Endothelial cell of umbilical vein (primary cell): Measurements from ENCODE around the gene TNN. TPM values are rescaled to one million over a fixed set of nuclear protein-coding genes. Genes with fewer than 3 reads are reported as not detected.

Experiments used
- BruUV-seq: library from RNA; stranded (reverse); fragments of 400-500 nt; replicated peaks from 2 replicates; lab custom pipeline; 2021; lab: Mats Ljungman, UMichigan
- CTCF ChIA-PET: fragments of 300-600, 350-600 bp; sonication (Branson Sonifier 250); formaldehyde crosslinking; loops from one replicate; lab custom pipeline; 2021; ENCODE audit warnings: antibody characterized with exemption, inconsistent platforms; lab: Charles Lee
- POLR2A ChIA-PET: fragments of 300-600, 350-600 bp; sonication (Branson Sonifier 250); formaldehyde crosslinking; loops from one replicate; lab custom pipeline; 2021; ENCODE audit warnings: antibody characterized with exemption, inconsistent platforms; lab: Charles Lee
- DNase-seq: peaks from one replicate; pipeline ENCODE4 v3.0.0-alpha.2; 2011; ENCODE audit warnings: low read depth, low spot score
- FAIRE-seq: peaks from 2 replicates; lab custom pipeline; 2011; peaks lifted over from hg19 to GRCh38; lab: Jason Lieb, UNC
- H2AFZ ChIP-seq: 2 replicates; pipeline ENCODE4 v1.6.0; 2012; ENCODE audit warnings: low read depth, low read length, control low read depth, inconsistent platforms
- H3K27ac ChIP-seq: 2 replicates; pipeline ENCODE4 v1.5.1; 2011; ENCODE audit warnings: low read depth, mild to moderate bottlenecking, control low read depth, low read length, moderate library complexity; ENCODE audit not compliant: insufficient read depth
- H3K27me3 ChIP-seq, 2 experiments: 2 replicates each; pipeline versions ENCODE4 v1.6.0 to v1.6.1; 2011; ENCODE audit warnings: low read length in 2 of 2, mixed read lengths in 1 of 2; ENCODE audit not compliant: control insufficient read depth in 2 of 2, insufficient read depth in 2 of 2
- H3K36me3 ChIP-seq, 2 experiments: 2 replicates in 1 of 2; 3 replicates in 1 of 2; pipeline ENCODE4 v1.5.1; 2011; ENCODE audit warnings: low read length in 2 of 2, mild to moderate bottlenecking in 1 of 2, moderate library complexity in 1 of 2; ENCODE audit not compliant: control insufficient read depth in 2 of 2, insufficient read depth in 2 of 2; ENCODE audit errors: extremely low read depth in 1 of 2
- H3K4me1 ChIP-seq: 3 replicates; pipeline ENCODE4 v1.5.1; 2011; ENCODE audit warnings: mild to moderate bottlenecking, low read length; ENCODE audit not compliant: control insufficient read depth, insufficient read depth; ENCODE audit errors: extremely low read depth
- H3K4me2 ChIP-seq: 2 replicates; pipeline ENCODE4 v1.6.1; 2011; ENCODE audit warnings: low read length, control low read depth, mixed read lengths; ENCODE audit not compliant: insufficient read depth
- H3K4me3 ChIP-seq, 3 experiments: fragments of 200-600 bp in 1 of 3; sonication (generic), shearing (Covaris generic) in 1 of 3; replicated peaks in 1 of 3; 2 replicates each; pipeline ENCODE4 v1.5.1; 2011 to 2016; ENCODE audit warnings: control low read depth in 3 of 3, low read length in 3 of 3, mild to moderate bottlenecking in 2 of 3, inconsistent platforms in 1 of 3, low read depth in 1 of 3, moderate library complexity in 1 of 3; ENCODE audit not compliant: insufficient read depth in 1 of 3
- H3K79me2 ChIP-seq: 2 replicates; pipeline ENCODE4 v1.6.0; 2012; ENCODE audit warnings: low read length, inconsistent platforms; ENCODE audit not compliant: control insufficient read depth, insufficient read depth
- H3K9ac ChIP-seq: replicated peaks from 2 replicates; pipeline ENCODE3; 2011; ENCODE audit warnings: low read length, control low read depth; ENCODE audit not compliant: insufficient read depth; ENCODE audit errors: extremely low read depth
- H3K9me1 ChIP-seq: replicated peaks from 3 replicates; pipeline ENCODE4 v1.6.0; 2011; ENCODE audit warnings: mild to moderate bottlenecking, low read length; ENCODE audit not compliant: control insufficient read depth, insufficient read depth; ENCODE audit errors: extremely low read depth
- H3K9me3 ChIP-seq: replicated peaks from 2 replicates; pipeline ENCODE4 v1.5.1; 2012; ENCODE audit warnings: low read length, inconsistent platforms; ENCODE audit not compliant: control insufficient read depth, insufficient read depth
- H4K20me1 ChIP-seq: replicated peaks from 2 replicates; pipeline ENCODE3; 2011; ENCODE audit warnings: mild to moderate bottlenecking, low read length; ENCODE audit not compliant: control insufficient read depth, insufficient read depth; ENCODE audit errors: extremely low read depth
- CTCF ChIP-seq, 2 donors: IDR thresholded peaks; 1 replicate in 1 of 2; 2 replicates in 1 of 2; pipeline ENCODE4 v1.5.1; 2011; ENCODE audit warnings: low read length in 2 of 2, mild to moderate bottlenecking in 2 of 2, moderate library complexity in 2 of 2, control low read depth in 1 of 2, inconsistent platforms in 1 of 2, low read depth in 1 of 2; ENCODE audit not compliant: insufficient read depth in 1 of 2; ENCODE audit errors: extremely low read depth in 1 of 2
- EZH2 ChIP-seq: IDR thresholded peaks from 2 replicates; pipeline ENCODE4 v1.6.1; 2012; ENCODE audit warnings: borderline replicate concordance, low read depth, mild to moderate bottlenecking, moderate library complexity, low read length, inconsistent platforms; ENCODE audit not compliant: severe bottlenecking
- FOS ChIP-seq: IDR thresholded peaks from 2 replicates; pipeline ENCODE4 v1.6.1; 2011; ENCODE audit warnings: mild to moderate bottlenecking, low read length, moderate library complexity, borderline replicate concordance; ENCODE audit not compliant: insufficient read depth
- GATA2 ChIP-seq: IDR thresholded peaks from 2 replicates; pipeline ENCODE4 v1.7.0; 2011; ENCODE audit warnings: low read depth, mild to moderate bottlenecking, moderate library complexity, mixed read lengths, low read length; ENCODE audit not compliant: insufficient read length, insufficient read depth
- JUN ChIP-seq: IDR thresholded peaks from 2 replicates; pipeline ENCODE4 v1.6.1; 2011; ENCODE audit warnings: borderline replicate concordance, low read depth; ENCODE audit not compliant: insufficient read length, insufficient read depth
- MAX ChIP-seq: IDR thresholded peaks from 2 replicates; pipeline ENCODE4 v1.6.1; 2011; ENCODE audit not compliant: insufficient read depth, insufficient read length
- MYC ChIP-seq: IDR thresholded peaks from one replicate; pipeline ENCODE4 v1.6.1; 2011; ENCODE audit warnings: mild to moderate bottlenecking, low read depth, low read length
- POLR2A ChIP-seq: IDR thresholded peaks from 2 replicates; pipeline ENCODE4 v1.6.1; 2012; ENCODE audit warnings: low read depth, mild to moderate bottlenecking, control low read depth, low read length
- POLR2AphosphoS5 ChIP-seq: IDR thresholded peaks from 2 replicates; pipeline ENCODE4 v1.6.1; 2012; ENCODE audit warnings: low read depth, mild to moderate bottlenecking, control low read depth, low read length, moderate library complexity; ENCODE audit not compliant: insufficient read depth
- dilution Hi-C: fragments of 300-500 bp; cut with MboI; formaldehyde crosslinking; loops from one replicate; pipeline ENCODE4 v1.15.0; 2019; ENCODE audit warnings: low sequenced_read_pairs; ENCODE audit not compliant: extremely low pct_ligation_motif_present
- intact Hi-C: fragments of 100-400 bp; cut with micrococcal nuclease; formaldehyde crosslinking; loops from one replicate; pipeline ENCODE4 v1.10.0; 2022
- polyA plus RNA-seq, 4 experiments: library from polyadenylated mRNA; depleted of rRNA in 3 of 4; stranded (reverse) in 3 of 4; unstranded in 1 of 4; fragments of >200 nt; gene quantifications; 2 replicates each; pipeline versions ENCODE4 v1.2.1 to v1.2.3, GENCODE V29; 2011 to 2012; ENCODE audit warnings: missing spikeins in 1 of 4
- total RNA-seq: library from RNA; stranded (reverse); gene quantifications from 2 replicates; pipeline ENCODE4 v1.2.3, GENCODE V29; 2021

Gene TNN
- total and polyA plus RNA-seq, 2 donors (not counting 3 experiments of a cell fraction or from before 2014, with no cell fraction given): not detected

GRCh38 chr1:175157200-175157599 lies 89.6 kb downstream of the TNN start:
- Histone ChIP-seq H3K9me3 (no peaks in the 10 kb centered on the region), H3K9ac (no peak overlapping the region), H2AFZ (no peak overlapping the region), H3K4me3 (no peak overlapping the region), H3K36me3 (peaks cover 3 to 5% of the 10 kb centered on the region in 2 experiments), H3K27me3 (peaks cover 0 to 13% of the 10 kb centered on the region in 2 experiments), H4K20me1 (no peaks in the 10 kb centered on the region), H3K79me2 (no peaks in the 10 kb centered on the region), H3K4me2 (no peak overlapping the region), H3K27ac (no peak overlapping the region), H3K9me1 (no peaks in the 10 kb centered on the region), H3K4me1 (no peaks in the 10 kb centered on the region)
- dilution Hi-C loops (loop anchor here (10.0 kb wide), 1 partner anchor 158 kb away; no protein-coding TSS in a partner anchor), intact Hi-C loops (no loop called here)
- no peak for TF ChIP-seq EZH2
- no peak for TF ChIP-seq FOS
- no peak for TF ChIP-seq GATA2
- no peak for TF ChIP-seq POLR2AphosphoS5
- no peak for TF ChIP-seq MAX
- TF ChIP-seq JUN: no peak
- no peak for TF ChIP-seq MYC
- no peak for TF ChIP-seq CTCF (IDR thresholded peaks at IDR 0.05; ENCODE audit: extremely low read depth in 1 of 2, insufficient read depth in 1 of 2, low read depth in 1 of 2, low read length in 2 of 2)
- no peak for TF ChIP-seq POLR2A
- no peak for FAIRE-seq
- POLR2A ChIA-PET: interaction anchor here (0.6 kb wide), 1 partner anchor 656 kb away, joined by 3 read pairs; no protein-coding TSS in a partner anchor
- CTCF ChIA-PET: interaction anchor here (3.0 to 9.1 kb wide), 4 partner anchors 11 to 161 kb away, joined by 31 to 369 read pairs (median 48); no protein-coding TSS in a partner anchor
- no peak for DNase-seq
- no TSS peak for BruUV-seq
